Measurements from ENCODE around the gene PKD2L1. TPM values are rescaled to one million over a fixed set of nuclear protein-coding genes. Genes with fewer than 3 reads are reported as not detected.

Gene PKD2L1
- polyA plus RNA-seq, 1 donor (not counting 4 experiments of a cell fraction or from before 2014, with no cell fraction given), result not detected

- H3K9me1 ChIP-seq (ENCODE audit: control insufficient read depth, extremely low read depth, insufficient read depth, low read length), result no peaks in the 10 kb centered on the region
- H3K4me3 ChIP-seq (ENCODE audit: control insufficient read depth in 2 of 3, extremely low read depth in 1 of 3, insufficient read depth in 2 of 3, low read depth in 1 of 3, low read length in 3 of 3), result no peak overlapping the region
- H3K27me3 ChIP-seq (ENCODE audit: control insufficient read depth, extremely low read depth, insufficient read depth, low read length), result no peaks in the 10 kb centered on the region
- DNase-seq (ENCODE audit: low read depth, low spot score), result no peak
- peaks cover 27% of the 10 kb centered on the region for H3K79me2 ChIP-seq (ENCODE audit: control insufficient read depth, insufficient read depth, low read length)
- TF ChIP-seq, protein P1, sequence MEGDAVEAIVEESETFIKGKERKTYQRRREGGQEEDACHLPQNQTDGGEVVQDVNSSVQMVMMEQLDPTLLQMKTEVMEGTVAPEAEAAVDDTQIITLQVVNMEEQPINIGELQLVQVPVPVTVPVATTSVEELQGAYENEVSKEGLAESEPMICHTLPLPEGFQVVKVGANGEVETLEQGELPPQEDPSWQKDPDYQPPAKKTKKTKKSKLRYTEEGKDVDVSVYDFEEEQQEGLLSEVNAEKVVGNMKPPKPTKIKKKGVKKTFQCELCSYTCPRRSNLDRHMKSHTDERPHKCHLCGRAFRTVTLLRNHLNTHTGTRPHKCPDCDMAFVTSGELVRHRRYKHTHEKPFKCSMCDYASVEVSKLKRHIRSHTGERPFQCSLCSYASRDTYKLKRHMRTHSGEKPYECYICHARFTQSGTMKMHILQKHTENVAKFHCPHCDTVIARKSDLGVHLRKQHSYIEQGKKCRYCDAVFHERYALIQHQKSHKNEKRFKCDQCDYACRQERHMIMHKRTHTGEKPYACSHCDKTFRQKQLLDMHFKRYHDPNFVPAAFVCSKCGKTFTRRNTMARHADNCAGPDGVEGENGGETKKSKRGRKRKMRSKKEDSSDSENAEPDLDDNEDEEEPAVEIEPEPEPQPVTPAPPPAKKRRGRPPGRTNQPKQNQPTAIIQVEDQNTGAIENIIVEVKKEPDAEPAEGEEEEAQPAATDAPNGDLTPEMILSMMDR (optimal IDR thresholded peaks at IDR 0.05 in 1 of 3, IDR thresholded peaks at IDR 0.05 in 1 of 3, conservative IDR thresholded peaks at IDR 0.05 in 1 of 3; ENCODE audit: extremely low read depth in 1 of 3, insufficient read depth in 2 of 3, low read length in 3 of 3), result no peak
- no peak for TF ChIP-seq EZH2 (IDR thresholded peaks at IDR 0.05; ENCODE audit: low read length)
- no peak overlapping the region for H2AFZ ChIP-seq (ENCODE audit: control insufficient read depth, low read length)
- no peak for FAIRE-seq
- no peaks in the 10 kb centered on the region for H4K20me1 ChIP-seq (ENCODE audit: control insufficient read depth, extremely low read depth, insufficient read depth, low read length)
- no peak overlapping the region for H3K4me2 ChIP-seq (ENCODE audit: control insufficient read depth, extremely low read depth, insufficient read depth, low read depth, low read length)
- no peaks in the 10 kb centered on the region for H3K9me3 ChIP-seq (ENCODE audit: control insufficient read depth, low read depth, low read length)
- H3K27ac ChIP-seq (ENCODE audit: control insufficient read depth, insufficient read depth, low read length), result no peak overlapping the region
- dilution Hi-C loops (cut with MboI; ENCODE audit: extremely low pct_ligation_motif_present, low sequenced_read_pairs), result no loop called here
- no peak overlapping the region for H3K9ac ChIP-seq (ENCODE audit: control insufficient read depth, extremely low read depth, insufficient read depth, low read length)
- peaks cover 18% of the 10 kb centered on the region for H3K4me1 ChIP-seq (ENCODE audit: control insufficient read depth, extremely low read depth, insufficient read depth, low read length)
- peaks cover 0 to 5% of the 10 kb centered on the region in 2 experiments for H3K36me3 ChIP-seq (ENCODE audit: control insufficient read depth in 2 of 2, extremely low read depth in 1 of 2, insufficient read depth in 2 of 2, low read length in 2 of 2)
Measured at GRCh38 chr10:100288196-100288595, 41.8 kb downstream of the PKD2L1 start.

DNA sequence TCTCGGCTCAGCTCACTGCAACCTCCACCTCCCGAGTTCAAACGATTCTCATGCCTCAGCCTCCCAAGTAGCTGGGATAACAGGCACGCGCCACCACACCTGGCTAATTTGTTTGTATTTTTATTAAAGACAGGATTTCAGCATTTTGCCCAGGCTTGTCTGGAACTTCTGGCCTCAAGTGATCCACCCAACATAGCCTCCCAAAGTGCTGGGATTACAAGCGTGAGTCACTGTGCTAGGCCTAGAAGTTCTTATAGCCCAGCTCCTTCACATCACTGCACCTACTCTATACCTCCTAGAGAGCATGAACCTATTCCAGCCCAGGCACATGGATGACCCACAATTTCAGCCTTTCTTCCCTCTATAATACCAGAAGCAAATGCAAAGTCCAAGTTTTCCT, 42.3 kb downstream of the PKD2L1 start:
- Histone ChIP-seq H2AFZ (ENCODE audit: control insufficient read depth, low read length) (no peak overlapping the region), H3K9me3 (ENCODE audit: control insufficient read depth, low read depth, low read length) (no peaks in the 10 kb centered on the region), H4K20me1 (ENCODE audit: control insufficient read depth, extremely low read depth, insufficient read depth, low read length) (no peaks in the 10 kb centered on the region), H3K4me1 (ENCODE audit: control insufficient read depth, extremely low read depth, insufficient read depth, low read length) (peaks cover 18% of the 10 kb centered on the region), H3K9ac (ENCODE audit: control insufficient read depth, extremely low read depth, insufficient read depth, low read length) (no peak overlapping the region), H3K36me3 (ENCODE audit: control insufficient read depth in 2 of 2, extremely low read depth in 1 of 2, insufficient read depth in 2 of 2, low read length in 2 of 2) (peaks cover 2 to 5% of the 10 kb centered on the region in 2 experiments), H3K79me2 (ENCODE audit: control insufficient read depth, insufficient read depth, low read length) (peaks cover 32% of the 10 kb centered on the region), H3K27ac (ENCODE audit: control insufficient read depth, insufficient read depth, low read length) (no peak overlapping the region), H3K9me1 (ENCODE audit: control insufficient read depth, extremely low read depth, insufficient read depth, low read length) (no peaks in the 10 kb centered on the region), H3K27me3 (ENCODE audit: control insufficient read depth, extremely low read depth, insufficient read depth, low read length) (no peaks in the 10 kb centered on the region), H3K4me2 (ENCODE audit: control insufficient read depth, extremely low read depth, insufficient read depth, low read depth, low read length) (no peak overlapping the region), H3K4me3 (ENCODE audit: control insufficient read depth in 2 of 3, extremely low read depth in 1 of 3, insufficient read depth in 2 of 3, low read depth in 1 of 3, low read length in 3 of 3) (no peak overlapping the region)
- dilution Hi-C loops (cut with MboI; ENCODE audit: extremely low pct_ligation_motif_present, low sequenced_read_pairs), result no loop called here
- no peak for TF ChIP-seq EZH2 (IDR thresholded peaks at IDR 0.05; ENCODE audit: low read length)
- TF ChIP-seq, protein P1 (optimal IDR thresholded peaks at IDR 0.05 in 1 of 3, IDR thresholded peaks at IDR 0.05 in 1 of 3, conservative IDR thresholded peaks at IDR 0.05 in 1 of 3; ENCODE audit: extremely low read depth in 1 of 3, insufficient read depth in 2 of 3, low read length in 3 of 3), result no peak
- DNase-seq (ENCODE audit: low read depth, low spot score) (no peak), FAIRE-seq (no peak)

Data from keratinocyte (primary cell).